ENCODE data around the gene LRRC42.
A peak's percentile ranks its signal among the peaks of the same experiment; 100 is the strongest.

LRRC42 gene

DNA sequence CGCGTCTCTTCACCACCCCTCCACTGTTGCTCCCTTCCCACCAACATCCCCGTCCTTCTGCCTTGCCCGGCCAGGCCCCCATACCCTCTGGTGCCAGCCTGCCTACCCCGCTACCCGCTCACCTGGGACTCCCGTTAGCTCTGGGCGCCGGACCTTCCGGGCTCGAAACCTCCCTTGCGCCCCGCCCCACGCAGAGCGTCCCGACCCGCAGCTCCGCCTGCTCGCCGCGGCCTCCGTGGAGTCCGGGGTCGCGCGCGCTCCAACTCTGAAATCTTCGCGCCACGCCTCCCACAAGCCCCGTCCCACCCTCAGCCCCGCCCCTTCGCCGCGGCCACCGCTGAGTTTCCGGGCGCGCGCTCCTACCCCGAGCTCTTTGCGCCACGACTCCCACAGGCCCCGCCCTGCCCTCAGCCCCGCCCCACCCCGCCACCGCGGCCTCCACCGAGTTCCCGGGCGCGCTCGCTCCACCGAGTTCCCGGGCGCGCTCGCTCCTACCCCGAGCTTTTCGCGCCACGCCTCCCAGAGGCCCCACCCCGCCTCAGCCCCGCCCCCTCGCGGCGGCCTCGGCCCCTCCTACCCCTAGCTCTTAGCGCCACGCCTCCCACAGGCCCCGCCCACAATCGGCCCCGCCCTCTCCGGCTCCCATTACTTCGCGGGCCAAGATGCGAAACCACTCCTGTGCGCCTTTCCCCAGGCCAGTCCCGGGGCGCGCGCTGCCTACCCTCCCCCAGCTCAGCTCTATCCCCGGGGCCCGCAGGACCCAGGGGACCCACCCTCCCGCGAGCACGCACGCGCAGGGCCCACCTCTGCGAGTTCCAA is 508 bp upstream of the LRRC42 start, which contains the start of gene IFT25:
TSS of gene IFT25 (minus strand) at position 267 of the 819 bp plus-strand sequence. CDS start 5,617 bp downstream, outside the sequence.
- in situ Hi-C loops (cut with MboI; ENCODE audit: low sequenced_read_pairs, unreplicated experiment), result no loop called here

DNA sequence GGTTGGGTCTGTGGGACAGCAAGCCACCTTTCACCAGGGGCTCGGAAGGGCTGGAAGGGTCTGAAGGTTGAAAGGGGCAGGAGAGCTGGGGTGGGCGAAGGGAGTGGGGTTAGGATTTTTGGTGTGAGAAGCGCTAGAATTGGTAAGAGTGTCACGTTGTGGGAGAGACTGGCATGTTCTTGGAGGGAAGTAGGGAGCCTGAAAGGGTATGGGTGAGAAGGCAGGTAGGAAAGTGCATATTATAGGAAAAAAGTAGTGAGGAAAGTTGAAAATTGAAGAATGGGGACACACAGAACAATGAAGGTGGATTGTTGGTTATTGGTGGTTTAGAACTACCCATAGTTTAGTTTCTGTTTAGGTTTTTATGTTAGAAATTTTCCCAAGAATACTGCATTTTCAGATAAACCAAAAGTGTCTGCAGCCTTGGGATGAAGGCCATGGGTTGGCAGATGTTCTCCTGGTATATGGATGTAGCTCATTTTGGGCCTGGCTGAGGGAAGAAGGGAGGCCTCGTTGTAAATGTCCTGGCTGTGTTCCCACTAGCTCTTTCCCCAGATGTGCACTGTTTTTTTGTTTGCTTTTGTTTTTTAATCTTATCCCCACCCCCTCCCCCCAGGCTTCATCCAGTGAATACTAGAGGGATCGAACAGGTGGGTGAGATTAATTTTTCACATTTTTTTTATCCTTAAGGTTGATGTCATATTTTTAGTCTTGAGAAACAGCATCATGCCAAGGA is 1.2 kb downstream of the LRRC42 start:
- TF ChIP-seq CTCF (IDR thresholded peaks at IDR 0.05; ENCODE audit: borderline replicate concordance, control extremely low read depth, extremely low read depth, insufficient read depth, missing control alignments), result no peak
- no peak for DNase-seq (ENCODE audit: low spot score)
- in situ Hi-C loops (cut with MboI; ENCODE audit: low sequenced_read_pairs, unreplicated experiment), result no loop called here

More for the DNA sequence above, 508 bp upstream of the LRRC42 start, which contains the start of gene IFT25:
- no peak for TF ChIP-seq CTCF (IDR thresholded peaks at IDR 0.05; ENCODE audit: borderline replicate concordance, control extremely low read depth, extremely low read depth, insufficient read depth, missing control alignments)
- DNase-seq (ENCODE audit: low spot score), result peak; percentile 97

DNA sequence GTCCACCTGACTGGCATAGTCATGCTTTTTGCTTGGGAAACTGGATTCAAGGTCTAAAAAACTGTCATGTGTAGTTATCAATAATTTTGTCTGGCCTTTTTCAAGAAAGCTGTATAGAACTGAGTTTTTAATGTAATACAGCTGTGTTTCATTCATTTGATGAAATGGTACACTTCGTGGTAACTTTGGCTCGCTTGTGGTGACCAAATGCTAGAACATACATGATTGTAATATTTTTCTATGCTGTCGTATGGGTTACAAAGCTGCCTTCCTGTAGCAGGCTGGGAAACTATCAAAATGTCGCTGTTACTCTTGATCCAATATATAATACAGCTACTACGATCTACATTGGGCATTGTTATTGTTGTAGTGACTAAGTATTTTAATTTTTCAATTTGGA is 2.1 kb downstream of the LRRC42 start:
- no peak for DNase-seq (ENCODE audit: low spot score)
- TF ChIP-seq CTCF (IDR thresholded peaks at IDR 0.05; ENCODE audit: borderline replicate concordance, control extremely low read depth, extremely low read depth, insufficient read depth, missing control alignments), result no peak
- in situ Hi-C loops (cut with MboI; ENCODE audit: low sequenced_read_pairs, unreplicated experiment), result no loop called here

DNA sequence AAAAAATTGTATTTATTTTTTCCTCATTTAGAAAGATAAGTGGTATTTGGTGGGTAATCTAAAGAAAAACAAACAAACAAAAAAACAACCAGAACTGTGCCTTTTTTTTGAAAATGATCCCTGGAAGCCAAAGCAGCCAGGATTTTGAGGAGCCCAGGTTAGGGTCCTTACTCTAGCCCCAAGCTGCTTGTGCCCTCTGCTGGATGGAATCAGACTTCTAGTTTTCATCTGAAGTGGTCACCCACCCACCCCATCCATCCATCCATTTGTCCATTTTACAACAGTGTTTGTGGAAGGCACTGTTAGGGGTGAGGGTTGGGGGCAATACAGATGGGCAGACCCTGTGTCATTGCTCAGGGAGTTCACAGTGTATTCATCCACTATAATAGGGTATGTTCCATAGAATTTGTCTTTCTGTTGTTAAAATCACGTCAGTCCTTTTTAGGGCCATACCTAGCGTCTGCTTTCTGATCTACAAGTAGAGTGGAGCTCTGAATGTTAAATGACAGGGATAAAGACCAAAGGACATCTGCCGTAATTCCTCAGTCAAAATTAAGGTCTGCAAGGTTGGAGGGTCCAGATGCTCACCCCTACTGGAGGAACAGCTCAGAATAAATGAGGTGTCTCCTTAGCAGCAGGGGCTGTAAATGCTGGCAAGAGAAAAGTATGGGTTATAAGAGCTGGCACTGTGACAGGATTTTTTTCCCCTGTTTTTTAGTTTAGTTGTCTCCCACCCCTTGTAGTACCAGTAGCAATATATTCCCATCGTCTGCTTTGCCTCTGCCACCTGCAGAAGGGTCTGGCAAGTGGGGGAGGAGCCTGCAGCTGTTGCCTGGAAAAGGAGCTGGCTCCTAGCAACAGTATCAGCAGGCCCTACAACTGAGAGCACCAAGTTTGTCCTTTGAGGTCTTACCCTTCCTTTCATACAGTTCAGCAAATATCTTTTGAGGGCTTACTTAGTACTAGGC is 3.2 kb downstream of the LRRC42 start:
- in situ Hi-C loops (cut with MboI; ENCODE audit: low sequenced_read_pairs, unreplicated experiment), result no loop called here
- peak; percentile 41 for DNase-seq (ENCODE audit: low spot score)
- TF ChIP-seq CTCF (IDR thresholded peaks at IDR 0.05; ENCODE audit: borderline replicate concordance, control extremely low read depth, extremely low read depth, insufficient read depth, missing control alignments), result peak; percentile 32

- no peak for DNase-seq (ENCODE audit: low spot score)
- in situ Hi-C loops (cut with MboI; ENCODE audit: low sequenced_read_pairs, unreplicated experiment), result no loop called here
- no peak for TF ChIP-seq CTCF (IDR thresholded peaks at IDR 0.05; ENCODE audit: borderline replicate concordance, control extremely low read depth, extremely low read depth, insufficient read depth, missing control alignments)
These were observed 5.5 kb downstream of the LRRC42 start for GRCh38 chr1:53951697-53952096.

DNA sequence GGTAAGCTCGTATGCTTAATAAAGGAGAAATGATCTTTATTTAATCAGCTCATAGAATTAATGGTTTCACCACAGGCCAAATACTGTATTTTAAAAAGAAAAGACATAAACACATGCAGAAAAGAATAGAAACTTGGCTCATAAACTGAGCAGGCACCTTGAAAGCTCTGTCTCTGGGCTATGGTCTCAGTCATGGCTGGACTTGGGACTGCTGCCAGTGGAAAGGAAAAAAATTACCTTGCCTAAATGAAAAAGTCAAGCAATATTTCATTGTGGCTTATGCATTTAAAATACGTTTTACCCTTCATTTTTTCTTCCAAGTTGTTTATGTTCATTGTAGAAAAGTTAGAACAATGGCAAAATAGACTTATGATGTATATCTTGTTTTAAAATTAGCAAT is 8.0 kb downstream of the LRRC42 start:
- TF ChIP-seq CTCF (IDR thresholded peaks at IDR 0.05; ENCODE audit: borderline replicate concordance, control extremely low read depth, extremely low read depth, insufficient read depth, missing control alignments), result no peak
- in situ Hi-C loops (cut with MboI; ENCODE audit: low sequenced_read_pairs, unreplicated experiment), result no loop called here
- no peak for DNase-seq (ENCODE audit: low spot score)

Data from GM13976 (cell line).